Kidney epithelial cell (primary cell): ENCODE results near the gene AQP12B. TPM values are rescaled to one million over a fixed set of nuclear protein-coding genes. Genes with fewer than 3 reads are reported as not detected.

Experiments used
- DNase-seq: peaks from one replicate; pipeline ENCODE4 v3.0.0-alpha.2; 2010; ENCODE audit warnings: low read depth
- H3K27me3 ChIP-seq: 2 replicates; pipeline ENCODE4 v1.6.0; 2011; ENCODE audit warnings: low read length; ENCODE audit not compliant: control insufficient read depth, insufficient read depth
- H3K36me3 ChIP-seq: 2 replicates; pipeline ENCODE4 v1.5.1; 2011; ENCODE audit warnings: low read length; ENCODE audit not compliant: control insufficient read depth, insufficient read depth
- H3K4me3 ChIP-seq: 2 replicates; pipeline ENCODE4 v1.5.1; 2011; ENCODE audit warnings: low read depth, mild to moderate bottlenecking, control low read depth, low read length
- CTCF ChIP-seq: IDR thresholded peaks from 2 replicates; pipeline ENCODE4 v1.5.1; 2011; ENCODE audit warnings: mild to moderate bottlenecking, moderate library complexity, low read length, control low read depth, inconsistent platforms; ENCODE audit not compliant: insufficient read depth, poor library complexity, severe bottlenecking
- total RNA-seq: library from RNA; depleted of rRNA; stranded (reverse); fragments of >200 nt; gene quantifications from 2 replicates; pipeline ENCODE4 v1.2.3, GENCODE V29; 2015

The AQP12B gene
- total RNA-seq, 1 donor from 2014 or later: not detected

GRCh38 chr2:240639566-240639965 is 43.1 kb downstream of the AQP12B start:
- H3K27me3 ChIP-seq: peaks cover 12% of the 10 kb centered on the region
- DNase-seq: no peak

GRCh38 chr2:240638512-240639160 is 44.0 kb downstream of the AQP12B start:
- Histone ChIP-seq H3K27me3 (peaks cover 6% of the 10 kb centered on the region), H3K4me3 (no peak overlapping the region), H3K36me3 (no peaks in the 10 kb centered on the region)
- no peak for DNase-seq
- TF ChIP-seq CTCF: no peak

More at GRCh38 chr2:240639566-240639965, 43.1 kb downstream of the AQP12B start:
- H3K4me3 ChIP-seq: no peak overlapping the region
- H3K36me3 ChIP-seq: no peaks in the 10 kb centered on the region
- no peak for TF ChIP-seq CTCF

- no peak overlapping the region for H3K4me3 ChIP-seq
- DNase-seq: no peak
- no peak for TF ChIP-seq CTCF
- peaks cover 3% of the 10 kb centered on the region for H3K27me3 ChIP-seq
- H3K36me3 ChIP-seq: no peaks in the 10 kb centered on the region
Measured at GRCh38 chr2:240637901-240638345, 44.8 kb downstream of the AQP12B start.

- Histone ChIP-seq H3K4me3 (no peak overlapping the region), H3K27me3 (peaks cover 2% of the 10 kb centered on the region), H3K36me3 (no peaks in the 10 kb centered on the region)
- DNase-seq: no peak
- TF ChIP-seq CTCF: no peak
Measured at GRCh38 chr2:240637116-240637900, 45.4 kb downstream of the AQP12B start.

- no peak for TF ChIP-seq CTCF
- DNase-seq: no peak
- H3K27me3 ChIP-seq: peaks cover 2% of the 10 kb centered on the region
- H3K4me3 ChIP-seq: no peak overlapping the region
- H3K36me3 ChIP-seq: no peaks in the 10 kb centered on the region
Measured at GRCh38 chr2:240636563-240637115, 46.0 kb downstream of the AQP12B start.
